ENCODE data around the gene MOB3C.

MOB3C gene

DNA sequence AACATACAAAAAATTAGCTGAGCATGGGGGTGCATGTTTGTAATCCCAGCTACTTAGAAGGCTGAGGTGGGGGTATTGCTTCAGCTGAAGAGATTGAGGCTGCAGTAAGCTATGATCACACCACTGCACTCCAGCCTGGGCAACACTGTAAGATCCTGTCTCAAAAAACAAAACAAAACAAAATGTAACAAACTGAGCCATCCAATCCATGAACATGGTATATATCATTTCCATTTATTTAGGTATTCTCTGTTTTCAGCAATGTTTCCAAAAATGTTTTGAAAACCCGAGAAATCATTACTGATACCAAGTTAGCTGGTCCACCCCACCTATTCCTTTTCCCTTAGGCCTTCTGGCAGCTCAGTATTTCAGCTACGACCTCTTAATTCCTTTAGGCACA, 33.2 kb upstream of the MOB3C start:
- in situ Hi-C loops (cut with MboI; ENCODE audit: low sequenced_read_pairs, unreplicated experiment) = no loop called here
- TF ChIP-seq, protein P1, sequence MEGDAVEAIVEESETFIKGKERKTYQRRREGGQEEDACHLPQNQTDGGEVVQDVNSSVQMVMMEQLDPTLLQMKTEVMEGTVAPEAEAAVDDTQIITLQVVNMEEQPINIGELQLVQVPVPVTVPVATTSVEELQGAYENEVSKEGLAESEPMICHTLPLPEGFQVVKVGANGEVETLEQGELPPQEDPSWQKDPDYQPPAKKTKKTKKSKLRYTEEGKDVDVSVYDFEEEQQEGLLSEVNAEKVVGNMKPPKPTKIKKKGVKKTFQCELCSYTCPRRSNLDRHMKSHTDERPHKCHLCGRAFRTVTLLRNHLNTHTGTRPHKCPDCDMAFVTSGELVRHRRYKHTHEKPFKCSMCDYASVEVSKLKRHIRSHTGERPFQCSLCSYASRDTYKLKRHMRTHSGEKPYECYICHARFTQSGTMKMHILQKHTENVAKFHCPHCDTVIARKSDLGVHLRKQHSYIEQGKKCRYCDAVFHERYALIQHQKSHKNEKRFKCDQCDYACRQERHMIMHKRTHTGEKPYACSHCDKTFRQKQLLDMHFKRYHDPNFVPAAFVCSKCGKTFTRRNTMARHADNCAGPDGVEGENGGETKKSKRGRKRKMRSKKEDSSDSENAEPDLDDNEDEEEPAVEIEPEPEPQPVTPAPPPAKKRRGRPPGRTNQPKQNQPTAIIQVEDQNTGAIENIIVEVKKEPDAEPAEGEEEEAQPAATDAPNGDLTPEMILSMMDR (IDR thresholded peaks at IDR 0.05; ENCODE audit: borderline replicate concordance, control extremely low read depth, extremely low read depth, insufficient read depth, missing control alignments) = no peak
- DNase-seq (ENCODE audit: low spot score) = no peak

DNA sequence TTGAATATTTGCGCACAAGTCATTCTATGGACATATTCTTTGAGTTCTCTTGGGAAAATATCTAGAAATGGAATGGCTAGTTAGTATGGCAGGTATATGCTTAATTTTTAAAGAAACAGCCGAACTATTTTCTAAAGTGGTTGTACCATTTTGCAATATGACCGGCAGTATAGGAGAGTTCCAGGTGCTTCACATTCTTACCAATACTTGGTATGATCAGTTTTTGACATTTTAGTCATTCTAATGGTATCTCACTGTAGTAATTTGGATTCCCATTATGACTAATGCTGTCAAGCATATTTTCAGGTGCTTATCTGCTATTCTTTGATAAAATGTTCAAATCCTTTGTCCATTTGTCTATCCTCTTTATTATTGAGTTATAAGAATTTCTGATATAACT, 31.0 kb upstream of the MOB3C start:
- TF ChIP-seq, protein P1 (IDR thresholded peaks at IDR 0.05; ENCODE audit: borderline replicate concordance, control extremely low read depth, extremely low read depth, insufficient read depth, missing control alignments) = no peak
- no peak for DNase-seq (ENCODE audit: low spot score)
- in situ Hi-C loops (cut with MboI; ENCODE audit: low sequenced_read_pairs, unreplicated experiment) = no loop called here

DNA sequence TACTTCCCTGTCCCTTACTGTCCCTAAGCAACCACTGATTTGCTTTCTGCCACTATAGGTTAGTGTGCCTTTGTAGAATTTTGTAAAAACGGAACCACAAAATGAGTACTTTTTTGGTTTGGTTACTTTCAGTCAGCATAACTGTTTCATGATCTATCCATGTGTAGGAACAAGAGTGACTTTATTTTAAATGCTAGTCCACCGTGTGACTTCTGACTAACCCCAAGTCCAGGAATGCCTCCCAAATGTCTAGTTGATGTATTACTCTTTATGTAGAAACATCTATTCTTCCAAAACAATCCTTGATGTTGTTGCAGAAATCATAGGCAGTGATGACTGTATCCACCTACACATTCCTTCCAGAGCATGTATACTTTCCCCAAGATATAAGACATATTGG, 30.2 kb upstream of the MOB3C start:
- no peak for DNase-seq (ENCODE audit: low spot score)
- in situ Hi-C loops (cut with MboI; ENCODE audit: low sequenced_read_pairs, unreplicated experiment) = no loop called here
- TF ChIP-seq, protein P1 (IDR thresholded peaks at IDR 0.05; ENCODE audit: borderline replicate concordance, control extremely low read depth, extremely low read depth, insufficient read depth, missing control alignments) = no peak

DNA sequence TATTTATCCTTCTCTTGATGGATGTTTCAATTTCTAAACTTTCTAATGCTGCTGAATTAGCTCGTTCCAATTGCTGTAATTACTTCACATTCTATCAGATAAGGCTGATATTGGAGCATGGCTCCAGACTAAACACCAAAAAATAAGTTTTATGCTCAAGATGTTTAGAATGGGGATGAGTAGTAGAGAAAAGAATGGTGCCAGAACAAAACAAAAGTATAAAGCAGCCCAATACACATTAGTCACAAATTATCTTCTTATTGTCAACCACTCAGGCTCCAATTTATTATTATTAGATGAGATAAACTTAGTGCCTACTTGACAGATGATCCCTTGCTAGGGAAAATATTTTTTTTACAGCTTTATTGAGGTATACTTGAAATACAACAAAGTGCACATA, 29.7 kb upstream of the MOB3C start:
- TF ChIP-seq, protein P1 (IDR thresholded peaks at IDR 0.05; ENCODE audit: borderline replicate concordance, control extremely low read depth, extremely low read depth, insufficient read depth, missing control alignments) = no peak
- in situ Hi-C loops (cut with MboI; ENCODE audit: low sequenced_read_pairs, unreplicated experiment) = no loop called here
- no peak for DNase-seq (ENCODE audit: low spot score)

DNA sequence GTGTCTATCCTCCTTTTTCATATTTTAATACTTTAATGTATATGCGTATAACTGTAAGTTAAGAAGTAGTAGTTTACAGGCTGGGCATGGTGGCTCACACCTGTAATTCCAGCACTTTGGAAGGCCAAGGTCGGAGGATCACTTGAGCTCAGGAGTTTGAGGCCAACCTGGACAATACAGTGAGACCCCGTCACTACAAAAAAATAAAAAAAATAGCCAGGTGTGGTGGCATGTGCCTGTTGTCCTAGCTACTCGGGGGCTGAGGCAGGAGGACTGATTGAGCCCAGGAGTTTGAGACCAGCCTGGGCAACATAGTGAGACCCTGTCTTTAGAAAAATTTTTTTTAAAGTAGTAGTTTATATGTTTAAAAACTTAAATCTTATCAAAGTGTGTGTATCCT, 29.2 kb upstream of the MOB3C start:
- in situ Hi-C loops (cut with MboI; ENCODE audit: low sequenced_read_pairs, unreplicated experiment) = no loop called here
- TF ChIP-seq, protein P1 (IDR thresholded peaks at IDR 0.05; ENCODE audit: borderline replicate concordance, control extremely low read depth, extremely low read depth, insufficient read depth, missing control alignments) = no peak
- no peak for DNase-seq (ENCODE audit: low spot score)

DNA sequence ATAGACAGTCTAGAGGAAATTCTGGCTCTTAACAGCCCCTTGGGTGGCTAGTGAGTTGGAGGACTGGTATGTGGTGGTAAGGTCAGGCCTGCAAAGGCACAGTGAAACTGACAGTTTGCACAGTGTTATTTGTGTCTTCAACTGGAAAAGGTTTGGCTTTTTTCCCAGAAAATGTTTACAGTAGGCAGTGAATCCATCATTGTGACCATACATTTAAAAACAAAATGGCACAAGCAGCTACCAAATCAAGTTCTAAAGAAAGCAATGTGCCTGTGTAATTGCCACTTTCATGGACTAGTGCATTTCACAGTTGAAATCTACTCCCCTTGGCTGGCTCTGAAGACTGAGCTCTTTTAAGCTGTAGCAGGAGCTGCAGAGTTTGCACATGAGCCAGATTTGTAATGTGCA, 26.8 kb upstream of the MOB3C start:
- DNase-seq (ENCODE audit: low spot score) = no peak
- TF ChIP-seq, protein P1 (IDR thresholded peaks at IDR 0.05; ENCODE audit: borderline replicate concordance, control extremely low read depth, extremely low read depth, insufficient read depth, missing control alignments) = no peak
- in situ Hi-C loops (cut with MboI; ENCODE audit: low sequenced_read_pairs, unreplicated experiment) = no loop called here
